ENCODE results near the gene TK2. TPM values are rescaled to one million over a fixed set of nuclear protein-coding genes. Genes with fewer than 3 reads are reported as not detected.

The TK2 gene
- total RNA-seq, 1 donor = 73.5 TPM

GRCh38 chr16:66487580-66488275 lies 62.2 kb downstream of the TK2 start:
- H3K4me3 ChIP-seq (ENCODE audit: insufficient read depth, low read length) = no peak overlapping the region
- no peaks in the 10 kb centered on the region for H3K27me3 ChIP-seq (ENCODE audit: insufficient read depth, low read length)
- H3K27ac ChIP-seq (ENCODE audit: low read depth, low read length) = peak overlapping the region; percentile 88
- H2AFZ ChIP-seq (ENCODE audit: low read length) = no peak overlapping the region
- peaks cover 25% of the 10 kb centered on the region for H3K4me1 ChIP-seq (ENCODE audit: insufficient read depth, low read length)
- TF ChIP-seq CTCF (IDR thresholded peaks at IDR 0.05; ENCODE audit: extremely low read depth, low read depth, low read length) = no peak
- peak; percentile 93 for DNase-seq (ENCODE audit: insufficient read length, low spot score, missing footprints)
- H4K20me1 ChIP-seq (ENCODE audit: insufficient read depth, low read length) = peaks cover 4% of the 10 kb centered on the region
- H3K4me2 ChIP-seq (ENCODE audit: insufficient read depth, low read length) = no peak overlapping the region
- no peaks in the 10 kb centered on the region for H3K9me3 ChIP-seq (ENCODE audit: low read depth, low read length)
- no peaks in the 10 kb centered on the region for H3K36me3 ChIP-seq (ENCODE audit: insufficient read depth, low read length)
- H3K79me2 ChIP-seq (ENCODE audit: insufficient read depth, low read length) = no peaks in the 10 kb centered on the region

GRCh38 chr16:66486773-66487579 lies 62.9 kb downstream of the TK2 start:
- H3K4me3 ChIP-seq (ENCODE audit: insufficient read depth, low read length) = no peak overlapping the region
- no peaks in the 10 kb centered on the region for H3K79me2 ChIP-seq (ENCODE audit: insufficient read depth, low read length)
- peak overlapping the region; percentile 57 for H2AFZ ChIP-seq (ENCODE audit: low read length)
- no peaks in the 10 kb centered on the region for H3K27me3 ChIP-seq (ENCODE audit: insufficient read depth, low read length)
- H3K27ac ChIP-seq (ENCODE audit: low read depth, low read length) = peak overlapping the region; percentile 88
- H3K4me2 ChIP-seq (ENCODE audit: insufficient read depth, low read length) = peak overlapping the region; percentile 17
- peaks cover 25% of the 10 kb centered on the region for H3K4me1 ChIP-seq (ENCODE audit: insufficient read depth, low read length)
- no peak for TF ChIP-seq CTCF (IDR thresholded peaks at IDR 0.05; ENCODE audit: extremely low read depth, low read depth, low read length)
- H4K20me1 ChIP-seq (ENCODE audit: insufficient read depth, low read length) = peaks cover 4% of the 10 kb centered on the region
- no peaks in the 10 kb centered on the region for H3K36me3 ChIP-seq (ENCODE audit: insufficient read depth, low read length)
- DNase-seq (ENCODE audit: insufficient read length, low spot score, missing footprints) = peak; percentile 95
- H3K9me3 ChIP-seq (ENCODE audit: low read depth, low read length) = no peaks in the 10 kb centered on the region

- Histone ChIP-seq H2AFZ (ENCODE audit: low read length) (no peak overlapping the region), H3K4me2 (ENCODE audit: insufficient read depth, low read length) (no peak overlapping the region), H3K79me2 (ENCODE audit: insufficient read depth, low read length) (no peaks in the 10 kb centered on the region), H4K20me1 (ENCODE audit: insufficient read depth, low read length) (peaks cover 4% of the 10 kb centered on the region), H3K27me3 (ENCODE audit: insufficient read depth, low read length) (no peaks in the 10 kb centered on the region), H3K27ac (ENCODE audit: low read depth, low read length) (peak overlapping the region; percentile 88), H3K4me3 (ENCODE audit: insufficient read depth, low read length) (no peak overlapping the region), H3K36me3 (ENCODE audit: insufficient read depth, low read length) (no peaks in the 10 kb centered on the region), H3K9me3 (ENCODE audit: low read depth, low read length) (no peaks in the 10 kb centered on the region), H3K4me1 (ENCODE audit: insufficient read depth, low read length) (peaks cover 25% of the 10 kb centered on the region)
- DNase-seq (ENCODE audit: insufficient read length, low spot score, missing footprints) = no peak
- TF ChIP-seq CTCF (IDR thresholded peaks at IDR 0.05; ENCODE audit: extremely low read depth, low read depth, low read length) = no peak
These were observed 63.6 kb downstream of the TK2 start for GRCh38 chr16:66486199-66486772.

GRCh38 chr16:66485376-66485775 lies 64.5 kb downstream of the TK2 start:
- no peaks in the 10 kb centered on the region for H3K9me3 ChIP-seq (ENCODE audit: low read depth, low read length)
- no peaks in the 10 kb centered on the region for H3K27me3 ChIP-seq (ENCODE audit: insufficient read depth, low read length)
- DNase-seq (ENCODE audit: insufficient read length, low spot score, missing footprints) = peak; percentile 17
- H4K20me1 ChIP-seq (ENCODE audit: insufficient read depth, low read length) = peaks cover 4% of the 10 kb centered on the region
- no peak overlapping the region for H3K27ac ChIP-seq (ENCODE audit: low read depth, low read length)
- no peaks in the 10 kb centered on the region for H3K36me3 ChIP-seq (ENCODE audit: insufficient read depth, low read length)
- no peak overlapping the region for H3K4me3 ChIP-seq (ENCODE audit: insufficient read depth, low read length)
- H3K4me2 ChIP-seq (ENCODE audit: insufficient read depth, low read length) = no peak overlapping the region
- H2AFZ ChIP-seq (ENCODE audit: low read length) = no peak overlapping the region
- TF ChIP-seq CTCF (IDR thresholded peaks at IDR 0.05; ENCODE audit: extremely low read depth, low read depth, low read length) = no peak
- H3K79me2 ChIP-seq (ENCODE audit: insufficient read depth, low read length) = no peaks in the 10 kb centered on the region
- H3K4me1 ChIP-seq (ENCODE audit: insufficient read depth, low read length) = peaks cover 25% of the 10 kb centered on the region
